Erythroblast (primary cell): ENCODE data around the gene CARM1.
"Not testable (repeated sequence)": the region's sequence is repeated elsewhere in the genome, so short reads cannot be mapped to it uniquely, and the experiment has no call there.

Experiments
- GATA1 ChIP-seq: IDR thresholded peaks from 2 replicates; pipeline ENCODE4 v1.6.1; 2011; ENCODE audit warnings: low read depth, mild to moderate bottlenecking, control low read depth, low read length, moderate library complexity
- POLR2A ChIP-seq: IDR thresholded peaks from 2 replicates; pipeline ENCODE4 v1.6.1; 2011; ENCODE audit warnings: mild to moderate bottlenecking, low read length

- TF ChIP-seq POLR2A, GATA1: not testable (repeated sequence)
Observed at GRCh38 chr19:10959277-10959968, 88.1 kb downstream of the CARM1 start.
